SU-DHL-6 (cell line): ENCODE data around the gene WIPF1.

Experiments used
- EZH2phosphoT487 ChIP-seq: fragments of 200-600 bp; sonication (generic), shearing (Covaris generic); conservative IDR thresholded peaks from 2 replicates; pipeline ENCODE4 v1.6.1; 2018; ENCODE audit warnings: mild to moderate bottlenecking, antibody characterized with exemption, low read length, moderate library complexity, mixed read lengths
- TF ChIP-seq, protein P1 (sequence below): fragments of 200-600 bp; sonication (generic); IDR thresholded peaks from one replicate; pipeline ENCODE4 v1.5.1; 2017; ENCODE audit warnings: antibody characterized with exemption, mild to moderate bottlenecking, low read length, moderate library complexity; ENCODE audit not compliant: insufficient read depth, poor library complexity, severe bottlenecking

DNA sequence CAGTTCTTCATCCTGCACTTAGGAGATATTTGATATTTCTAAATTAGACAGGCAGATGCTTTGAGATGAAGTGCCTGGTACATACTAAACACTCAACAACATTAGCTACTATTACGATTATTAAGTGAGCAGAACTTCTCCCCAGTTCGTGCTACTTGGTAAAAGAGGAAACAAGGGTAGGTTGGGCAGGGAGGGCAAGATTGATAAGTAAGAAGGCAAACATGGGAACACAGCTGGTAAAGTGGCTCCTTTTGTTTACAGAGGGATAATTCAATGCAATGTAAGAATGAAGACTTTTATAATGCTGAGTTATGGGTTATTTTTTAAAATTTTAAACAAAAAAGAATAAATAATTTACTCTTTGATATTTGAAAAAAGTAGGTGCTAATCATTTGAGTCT, 15.9 kb upstream of the WIPF1 start:
- TF ChIP-seq, protein P1, sequence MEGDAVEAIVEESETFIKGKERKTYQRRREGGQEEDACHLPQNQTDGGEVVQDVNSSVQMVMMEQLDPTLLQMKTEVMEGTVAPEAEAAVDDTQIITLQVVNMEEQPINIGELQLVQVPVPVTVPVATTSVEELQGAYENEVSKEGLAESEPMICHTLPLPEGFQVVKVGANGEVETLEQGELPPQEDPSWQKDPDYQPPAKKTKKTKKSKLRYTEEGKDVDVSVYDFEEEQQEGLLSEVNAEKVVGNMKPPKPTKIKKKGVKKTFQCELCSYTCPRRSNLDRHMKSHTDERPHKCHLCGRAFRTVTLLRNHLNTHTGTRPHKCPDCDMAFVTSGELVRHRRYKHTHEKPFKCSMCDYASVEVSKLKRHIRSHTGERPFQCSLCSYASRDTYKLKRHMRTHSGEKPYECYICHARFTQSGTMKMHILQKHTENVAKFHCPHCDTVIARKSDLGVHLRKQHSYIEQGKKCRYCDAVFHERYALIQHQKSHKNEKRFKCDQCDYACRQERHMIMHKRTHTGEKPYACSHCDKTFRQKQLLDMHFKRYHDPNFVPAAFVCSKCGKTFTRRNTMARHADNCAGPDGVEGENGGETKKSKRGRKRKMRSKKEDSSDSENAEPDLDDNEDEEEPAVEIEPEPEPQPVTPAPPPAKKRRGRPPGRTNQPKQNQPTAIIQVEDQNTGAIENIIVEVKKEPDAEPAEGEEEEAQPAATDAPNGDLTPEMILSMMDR = no peak
- no peak for TF ChIP-seq EZH2phosphoT487
